ENCODE results near the gene CYP2R1. TPM values are rescaled to one million over a fixed set of nuclear protein-coding genes. Genes with fewer than 3 reads are reported as not detected.

Gene CYP2R1, protein sequence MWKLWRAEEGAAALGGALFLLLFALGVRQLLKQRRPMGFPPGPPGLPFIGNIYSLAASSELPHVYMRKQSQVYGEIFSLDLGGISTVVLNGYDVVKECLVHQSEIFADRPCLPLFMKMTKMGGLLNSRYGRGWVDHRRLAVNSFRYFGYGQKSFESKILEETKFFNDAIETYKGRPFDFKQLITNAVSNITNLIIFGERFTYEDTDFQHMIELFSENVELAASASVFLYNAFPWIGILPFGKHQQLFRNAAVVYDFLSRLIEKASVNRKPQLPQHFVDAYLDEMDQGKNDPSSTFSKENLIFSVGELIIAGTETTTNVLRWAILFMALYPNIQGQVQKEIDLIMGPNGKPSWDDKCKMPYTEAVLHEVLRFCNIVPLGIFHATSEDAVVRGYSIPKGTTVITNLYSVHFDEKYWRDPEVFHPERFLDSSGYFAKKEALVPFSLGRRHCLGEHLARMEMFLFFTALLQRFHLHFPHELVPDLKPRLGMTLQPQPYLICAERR
- 9.0 and 10.0 TPM in 2 replicates for total RNA-seq

- DNase-seq (ENCODE audit: extremely low read depth, low read depth, low spot score), result no peak
Observed at GRCh38 chr11:14892036-14892556, at the start of gene CYP2R1. CYP2R1 (minus strand) TSS chr11:14892231; CDS start chr11:14892205, 26 bp downstream.

- no peak for DNase-seq (ENCODE audit: extremely low read depth, low read depth, low spot score)
Observed at GRCh38 chr11:14938936-14939335, 46.9 kb upstream of the CYP2R1 start.

- no peak for DNase-seq (ENCODE audit: extremely low read depth, low read depth, low spot score)
Observed at GRCh38 chr11:14934641-14935351, 42.8 kb upstream of the CYP2R1 start.

DNA sequence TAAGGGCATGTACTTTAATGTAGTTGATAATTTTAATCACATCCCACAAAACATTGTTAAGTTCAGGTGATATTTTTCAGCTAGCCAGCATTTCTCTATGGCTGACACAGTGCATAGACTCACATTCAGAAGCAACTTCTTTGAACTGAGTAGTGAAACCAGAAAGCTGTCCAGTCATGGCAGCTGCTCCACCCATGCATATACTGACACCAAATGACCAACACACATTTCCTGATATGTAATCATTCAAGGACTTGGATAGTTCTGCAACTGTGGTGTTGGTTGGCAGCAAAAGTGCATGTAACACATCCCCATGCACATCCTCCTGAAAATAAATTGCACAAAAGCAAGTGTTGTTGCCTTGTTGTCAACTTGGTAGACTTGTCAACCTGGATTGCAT is 40.4 kb upstream of the CYP2R1 start:
- no peak for DNase-seq (ENCODE audit: extremely low read depth, low read depth, low spot score)

DNA sequence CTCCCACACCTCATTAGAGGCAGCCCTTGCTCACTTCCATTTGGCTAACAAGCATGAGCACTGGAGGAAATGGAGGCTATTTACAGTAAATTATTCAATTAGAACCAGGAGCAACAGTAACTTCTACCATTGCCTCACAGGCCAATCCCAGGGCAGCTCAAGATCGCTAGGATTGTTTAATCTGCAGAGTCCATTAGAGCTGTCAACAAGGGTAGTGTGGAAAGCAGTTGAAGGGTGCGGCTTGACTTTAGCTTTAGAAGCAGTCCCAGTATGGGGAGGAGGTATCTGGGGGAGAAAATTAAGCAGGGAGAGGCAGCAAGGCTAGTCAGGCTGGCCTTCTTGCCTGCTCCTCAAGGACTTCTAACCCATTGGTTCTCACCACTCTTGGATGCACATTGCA is 38.3 kb upstream of the CYP2R1 start:
- no peak for DNase-seq (ENCODE audit: extremely low read depth, low read depth, low spot score)

- no peak for DNase-seq (ENCODE audit: extremely low read depth, low read depth, low spot score)
Observed at GRCh38 chr11:14927146-14927545, 35.1 kb upstream of the CYP2R1 start.

- DNase-seq (ENCODE audit: extremely low read depth, low read depth, low spot score), result no peak
Observed at GRCh38 chr11:14924318-14924717, 32.3 kb upstream of the CYP2R1 start.

- DNase-seq (ENCODE audit: extremely low read depth, low read depth, low spot score), result no peak
Observed at GRCh38 chr11:14916403-14916802, 24.4 kb upstream of the CYP2R1 start.

GRCh38 chr11:14914536-14914935 is 22.5 kb upstream of the CYP2R1 start:
- DNase-seq (ENCODE audit: extremely low read depth, low read depth, low spot score), result no peak

DNA sequence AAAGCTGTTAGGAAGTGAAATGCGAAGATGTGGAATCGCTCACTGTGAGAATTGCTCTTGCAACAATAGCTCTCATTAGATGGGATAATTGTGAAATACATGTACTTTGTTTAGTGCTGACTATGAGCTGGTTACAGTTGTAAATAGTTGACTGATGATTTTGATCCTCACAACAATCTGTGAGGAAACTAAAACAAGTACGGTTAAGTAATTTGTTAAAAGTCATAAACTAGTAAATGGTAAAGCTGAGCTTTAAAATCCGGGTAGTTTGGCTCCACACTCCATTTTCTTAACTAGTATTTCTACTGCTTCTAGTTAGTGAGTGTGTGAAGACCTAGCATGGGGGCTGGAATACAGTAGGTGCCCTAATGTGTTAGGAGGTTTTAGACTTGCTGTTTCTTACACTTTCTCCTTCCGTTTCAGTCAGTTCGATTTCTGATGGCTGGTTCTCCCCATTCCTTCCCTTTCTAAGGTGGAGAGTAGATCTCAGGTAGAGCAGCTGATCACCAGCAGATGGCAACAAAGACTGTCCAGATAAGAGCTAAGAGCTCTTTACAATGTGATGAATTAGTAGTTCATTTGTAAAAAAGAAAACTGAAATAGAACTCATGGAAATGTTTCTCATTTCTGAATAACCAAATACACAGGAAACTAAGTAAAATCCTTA is 16.3 kb upstream of the CYP2R1 start:
- no peak for DNase-seq (ENCODE audit: extremely low read depth, low read depth, low spot score)

DNA sequence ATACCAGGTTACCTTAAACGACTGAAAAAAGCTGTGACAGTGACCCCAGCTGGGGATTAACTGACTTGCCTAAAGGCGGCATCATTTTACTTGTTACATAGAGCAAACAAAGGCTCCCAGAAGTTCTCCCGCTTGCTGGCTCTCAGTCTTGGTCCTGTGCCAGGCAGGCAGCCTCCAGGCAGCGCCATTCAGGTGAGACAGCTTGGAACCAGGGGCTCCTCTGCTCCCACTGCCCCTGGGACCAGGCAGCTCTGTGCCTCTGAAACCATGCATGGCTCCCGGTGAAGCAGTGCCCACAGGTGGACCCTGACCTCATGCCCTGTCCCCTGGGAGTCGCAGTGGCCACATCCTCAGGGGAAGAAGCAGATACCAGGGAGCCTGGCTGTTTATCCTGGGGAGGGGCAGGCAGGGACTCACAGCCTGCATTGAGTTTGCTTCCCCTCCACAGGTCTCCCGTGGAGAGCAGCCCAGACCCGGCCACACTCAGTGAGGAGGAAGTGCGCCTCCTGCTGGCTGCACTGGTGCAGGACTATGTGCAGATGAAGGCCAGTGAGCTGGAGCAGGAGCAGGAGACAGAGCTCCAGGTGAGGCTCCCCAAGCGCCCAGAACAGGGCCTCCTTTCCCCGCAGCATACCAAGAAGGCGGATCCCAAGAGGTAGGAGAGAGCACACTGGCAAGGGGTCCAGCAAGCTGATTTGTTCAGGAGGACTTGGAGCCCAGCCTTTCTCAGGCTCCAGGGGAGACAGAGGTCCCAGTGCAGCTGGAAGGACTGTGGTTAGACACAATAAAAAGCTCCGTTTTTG is 15.6 kb upstream of the CYP2R1 start:
- no peak for DNase-seq (ENCODE audit: extremely low read depth, low read depth, low spot score)

DNA sequence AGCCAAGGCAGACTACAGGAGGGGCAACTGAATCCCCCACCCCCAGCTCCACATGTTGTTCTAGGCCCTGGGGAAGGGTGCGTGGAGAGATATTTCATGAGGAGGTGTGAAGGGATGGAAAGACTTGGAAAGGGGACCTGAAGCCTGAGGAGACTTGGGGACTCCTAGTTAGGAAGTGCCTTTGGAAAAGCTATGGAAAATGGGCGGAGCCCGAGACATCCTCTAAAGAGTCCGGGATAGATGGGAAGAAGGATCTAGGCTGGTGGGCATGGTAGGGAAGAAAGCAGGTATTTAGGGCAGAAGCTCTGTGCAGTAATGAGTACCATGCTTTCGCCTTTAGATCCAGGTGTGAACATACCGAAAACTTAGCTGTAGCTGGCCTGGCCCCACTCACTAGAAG is 15.0 kb upstream of the CYP2R1 start:
- DNase-seq (ENCODE audit: extremely low read depth, low read depth, low spot score), result no peak

DNA sequence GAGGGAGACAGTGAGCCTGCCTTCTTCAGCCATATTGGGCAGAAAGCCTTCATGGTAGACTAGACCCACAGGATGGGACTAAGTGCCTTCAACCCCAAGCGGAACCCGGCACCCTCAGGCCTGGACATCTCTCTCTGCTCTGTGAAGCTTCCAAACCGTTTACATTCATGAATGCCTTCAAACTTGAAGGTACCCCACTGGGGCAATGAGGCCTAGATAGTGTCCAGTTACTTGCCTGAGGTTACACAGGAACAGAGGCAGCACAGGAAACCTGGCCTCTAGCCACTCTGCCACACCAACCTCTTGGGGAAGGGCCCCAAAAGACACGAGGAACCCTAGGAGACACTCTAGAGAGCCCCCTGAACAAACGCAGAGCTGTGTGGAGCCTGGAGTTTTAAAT is 14.5 kb upstream of the CYP2R1 start:
- no peak for DNase-seq (ENCODE audit: extremely low read depth, low read depth, low spot score)

- DNase-seq (ENCODE audit: extremely low read depth, low read depth, low spot score), result no peak
Observed at GRCh38 chr11:14905104-14906033, 13.3 kb upstream of the CYP2R1 start.

GRCh38 chr11:14904745-14905103 is 12.7 kb upstream of the CYP2R1 start:
- no peak for DNase-seq (ENCODE audit: extremely low read depth, low read depth, low spot score)

DNA sequence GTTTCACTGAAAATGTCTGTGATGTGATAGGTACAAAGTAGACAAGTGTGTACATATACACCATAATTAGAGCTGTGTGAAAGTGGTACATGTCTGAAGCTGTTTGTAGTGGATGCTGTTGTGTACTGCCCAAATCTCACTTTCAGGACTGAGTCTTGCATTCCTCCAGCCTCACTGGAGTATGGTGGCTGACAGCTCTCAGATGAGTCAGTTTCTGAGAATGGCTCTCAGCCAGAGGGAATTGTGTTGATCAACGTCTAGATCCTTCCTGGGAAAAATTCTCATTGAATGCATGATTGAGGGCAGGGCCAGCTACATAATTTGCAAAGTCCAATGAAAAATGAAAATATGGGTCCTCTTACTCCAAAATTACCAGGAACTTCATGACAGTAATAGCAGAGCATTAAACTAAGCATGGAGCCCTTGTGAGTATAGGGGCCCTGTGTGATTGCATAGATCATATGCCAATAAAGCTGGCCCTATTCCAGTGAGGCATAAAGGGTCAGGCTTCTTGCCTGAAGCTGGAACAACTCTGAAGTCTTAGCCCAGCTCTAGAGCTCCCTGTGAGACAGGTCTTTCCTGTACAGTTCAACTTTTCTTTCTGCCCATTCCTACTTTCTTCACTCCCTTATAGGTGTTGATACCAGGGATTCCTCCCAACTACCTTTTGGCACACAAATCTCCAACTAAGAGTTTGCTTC is 10.8 kb upstream of the CYP2R1 start:
- no peak for DNase-seq (ENCODE audit: extremely low read depth, low read depth, low spot score)

GRCh38 chr11:14898906-14899305 is 6.9 kb upstream of the CYP2R1 start:
- no peak for DNase-seq (ENCODE audit: extremely low read depth, low read depth, low spot score)

DNA sequence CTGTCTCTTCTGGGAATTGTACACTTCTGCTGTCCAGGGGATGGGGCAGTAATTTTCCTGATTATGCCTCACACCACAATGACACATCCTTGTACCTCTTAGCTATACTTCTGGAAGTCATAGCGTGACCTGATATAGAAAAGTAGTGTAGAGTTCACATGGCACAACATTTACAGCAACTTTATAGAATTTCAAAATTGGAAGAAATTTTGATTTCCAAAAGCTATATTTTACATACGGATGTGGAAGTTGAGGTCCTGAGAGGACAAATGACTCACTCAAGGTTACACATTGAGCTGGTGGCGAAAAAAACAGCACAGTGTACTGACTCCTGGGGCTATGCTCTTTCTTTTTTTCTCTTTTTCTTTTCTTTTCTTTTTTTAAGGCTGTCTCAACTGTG is 6.3 kb upstream of the CYP2R1 start:
- DNase-seq (ENCODE audit: extremely low read depth, low read depth, low spot score), result no peak
